AML-193 (cell line): ENCODE data around the gene TEKTIP1.

Source experiments
- DNase-seq, 2 experiments: peaks; one replicate each; lab custom pipeline; 2025; lab: John Stamatoyannopoulos, UW

Gene TEKTIP1

DNA sequence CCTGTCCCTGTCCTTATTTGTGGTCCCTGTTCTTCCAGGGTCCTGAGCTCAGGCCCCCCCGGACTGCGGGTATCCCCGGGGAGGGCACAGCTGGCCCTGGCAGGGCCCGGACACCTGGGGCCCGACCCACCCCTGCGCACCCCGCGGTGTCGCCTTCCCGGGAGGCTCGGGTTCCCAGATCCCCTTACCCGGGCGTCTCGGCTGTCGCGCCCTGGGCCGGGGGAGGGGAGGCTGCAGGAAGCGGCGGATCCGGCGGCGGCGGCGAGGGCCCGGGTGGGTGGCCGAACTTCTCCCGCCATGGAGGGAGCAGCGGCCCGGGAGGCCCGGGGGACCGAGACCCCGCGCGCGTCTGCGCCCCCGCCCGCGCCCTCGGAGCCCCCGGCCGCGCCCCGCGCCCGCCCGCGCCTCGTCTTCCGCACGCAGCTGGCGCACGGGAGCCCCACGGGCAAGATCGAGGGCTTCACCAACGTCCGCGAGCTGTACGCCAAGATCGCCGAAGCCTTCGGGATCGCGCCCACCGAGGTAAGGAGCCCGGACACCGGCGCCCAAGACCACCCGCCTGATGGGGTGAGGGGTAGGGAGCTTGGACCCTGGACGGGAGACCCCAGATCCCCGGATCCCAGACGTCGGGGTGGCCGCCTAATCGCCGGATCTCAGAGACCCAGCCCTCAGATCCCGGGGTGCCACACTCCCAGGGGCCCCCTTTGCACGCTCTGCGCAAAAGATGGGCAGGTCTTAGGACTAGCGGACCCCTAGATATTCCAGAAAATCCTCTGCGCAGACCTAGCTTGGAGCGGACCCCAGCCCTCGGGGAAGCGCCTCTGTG lies 46.5 kb downstream of the TEKTIP1 start, which contains the start of gene GIPC3:
TSS of gene GIPC3 (plus strand) at position 178 of the 826 bp plus-strand sequence. CDS start at position 298, 120 bp downstream.
- no peak for DNase-seq

DNA sequence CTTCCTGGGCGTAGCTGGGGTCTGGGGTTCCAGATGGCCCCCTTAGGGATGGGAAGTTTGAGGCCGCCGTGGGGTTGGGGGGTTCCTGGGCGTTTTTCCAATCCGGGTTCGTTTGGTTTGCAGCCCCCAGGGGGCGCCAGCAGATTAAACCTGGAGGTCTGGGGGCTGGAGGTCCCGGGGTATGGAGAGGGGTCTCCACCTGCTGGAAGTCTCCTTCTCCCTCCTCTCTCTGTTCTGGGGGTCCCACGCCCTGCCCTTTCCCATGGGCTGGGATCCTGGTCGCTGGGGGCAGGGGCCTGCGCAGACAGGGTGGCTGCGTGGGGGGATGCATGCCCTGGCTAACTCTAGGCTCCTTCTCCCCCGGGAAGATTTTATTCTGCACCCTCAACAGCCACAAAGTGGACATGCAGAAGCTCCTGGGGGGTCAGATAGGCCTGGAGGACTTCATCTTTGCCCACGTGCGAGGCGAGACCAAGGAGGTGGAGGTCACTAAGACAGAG lies 47.2 kb downstream of the TEKTIP1 start:
- no peak for DNase-seq

DNA sequence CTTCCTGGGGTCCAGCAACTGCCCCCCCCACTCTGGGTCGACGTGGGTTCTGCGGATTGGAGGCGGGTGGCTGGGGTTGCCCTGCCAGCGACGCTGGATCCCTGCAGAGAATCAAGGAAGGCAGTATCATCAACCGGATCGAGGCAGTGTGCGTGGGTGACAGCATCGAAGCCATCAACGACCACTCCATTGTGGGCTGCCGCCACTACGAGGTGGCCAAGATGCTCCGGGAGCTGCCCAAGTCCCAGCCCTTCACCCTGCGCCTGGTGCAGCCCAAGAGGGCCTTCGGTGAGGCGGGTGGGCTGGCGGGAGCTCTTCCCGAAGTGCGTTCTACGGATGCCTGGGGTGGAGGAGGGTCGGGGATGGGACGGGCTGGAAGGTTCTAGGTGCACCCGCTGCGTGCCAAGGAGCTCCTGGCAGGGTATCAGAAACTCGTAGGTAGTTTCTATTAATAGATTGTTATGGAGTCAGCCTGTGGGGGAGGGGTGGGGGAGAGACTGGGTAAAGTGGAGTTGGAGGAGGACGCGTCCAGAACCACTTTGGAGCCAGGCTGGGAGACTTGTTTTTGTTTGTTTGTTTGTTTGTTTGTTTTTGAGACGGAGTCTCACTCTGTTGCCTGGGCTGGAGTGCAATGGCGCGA lies 47.9 kb downstream of the TEKTIP1 start:
- DNase-seq, result no peak

DNA sequence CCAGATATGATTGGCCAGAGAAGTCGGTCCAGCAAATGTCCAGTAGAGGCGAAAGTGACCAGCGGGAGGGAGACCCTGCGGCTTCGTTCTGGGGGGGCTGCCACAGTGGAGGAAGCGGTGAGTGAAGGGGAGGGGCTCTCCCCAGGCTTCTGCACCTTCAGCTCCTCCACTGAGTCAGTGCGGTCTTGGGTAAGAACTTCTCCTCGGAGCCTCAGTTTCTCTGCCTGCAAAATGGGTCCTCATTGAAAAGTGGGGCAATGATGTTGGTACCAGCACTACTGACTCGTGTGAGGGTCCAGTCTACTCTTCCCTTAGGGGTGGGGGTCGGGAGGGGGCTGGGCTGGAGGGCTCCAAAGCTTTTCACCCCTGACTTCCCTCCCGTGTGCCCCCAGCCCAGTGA lies 50.5 kb downstream of the TEKTIP1 start:
- no peak for DNase-seq

DNA sequence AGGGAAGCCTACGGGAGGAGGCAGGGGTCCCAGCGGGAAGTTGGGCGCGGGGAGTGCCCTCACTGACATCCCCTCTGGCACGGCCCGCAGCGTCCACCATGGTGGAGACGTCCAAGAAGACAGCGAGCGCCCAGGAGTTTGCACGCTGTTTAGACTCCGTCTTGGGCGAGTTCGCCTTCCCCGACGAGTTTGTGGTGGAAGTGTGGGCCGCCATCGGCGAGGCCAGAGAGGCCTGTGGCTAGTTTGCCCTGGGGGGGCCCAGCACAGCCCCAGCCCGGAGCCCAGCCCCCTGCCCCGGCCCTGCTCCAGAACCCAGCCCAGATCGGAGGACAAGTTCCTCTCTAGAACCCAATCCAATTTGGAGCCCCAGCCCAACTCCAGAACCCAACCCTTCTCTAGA lies 51.0 kb downstream of the TEKTIP1 start:
- no peak for DNase-seq

DNA sequence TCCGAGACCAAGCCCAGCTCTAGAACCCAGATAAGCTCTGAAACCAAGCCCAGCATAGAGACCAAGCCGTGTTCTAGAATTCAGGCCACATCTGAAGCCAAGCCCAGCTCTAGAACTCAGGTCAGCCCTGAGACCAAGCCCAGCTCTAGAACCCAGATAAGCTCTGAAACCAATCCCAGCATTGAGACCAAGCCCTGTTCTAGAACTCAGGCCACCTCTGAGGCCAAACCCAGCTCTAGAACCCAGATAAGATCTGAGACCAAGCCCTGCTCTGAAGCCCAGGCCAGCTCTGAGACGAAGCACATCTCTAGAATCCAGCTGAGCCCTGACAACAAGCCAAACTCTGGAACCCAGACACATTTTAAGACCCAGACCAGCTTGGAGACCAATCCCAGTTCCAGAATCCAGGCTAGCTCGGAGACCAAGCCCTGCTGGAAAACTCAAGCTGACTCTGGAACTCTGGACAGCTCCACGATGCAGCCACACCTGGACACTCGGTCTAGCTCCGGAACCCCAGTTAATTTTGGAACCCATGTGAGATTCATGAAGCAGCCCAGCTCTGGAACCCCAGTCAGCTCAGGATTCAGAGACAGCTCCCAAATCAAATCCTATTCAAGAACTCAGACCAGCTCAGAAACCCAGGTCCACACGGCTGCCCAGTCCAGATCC lies 52.2 kb downstream of the TEKTIP1 start:
- no peak for DNase-seq

DNA sequence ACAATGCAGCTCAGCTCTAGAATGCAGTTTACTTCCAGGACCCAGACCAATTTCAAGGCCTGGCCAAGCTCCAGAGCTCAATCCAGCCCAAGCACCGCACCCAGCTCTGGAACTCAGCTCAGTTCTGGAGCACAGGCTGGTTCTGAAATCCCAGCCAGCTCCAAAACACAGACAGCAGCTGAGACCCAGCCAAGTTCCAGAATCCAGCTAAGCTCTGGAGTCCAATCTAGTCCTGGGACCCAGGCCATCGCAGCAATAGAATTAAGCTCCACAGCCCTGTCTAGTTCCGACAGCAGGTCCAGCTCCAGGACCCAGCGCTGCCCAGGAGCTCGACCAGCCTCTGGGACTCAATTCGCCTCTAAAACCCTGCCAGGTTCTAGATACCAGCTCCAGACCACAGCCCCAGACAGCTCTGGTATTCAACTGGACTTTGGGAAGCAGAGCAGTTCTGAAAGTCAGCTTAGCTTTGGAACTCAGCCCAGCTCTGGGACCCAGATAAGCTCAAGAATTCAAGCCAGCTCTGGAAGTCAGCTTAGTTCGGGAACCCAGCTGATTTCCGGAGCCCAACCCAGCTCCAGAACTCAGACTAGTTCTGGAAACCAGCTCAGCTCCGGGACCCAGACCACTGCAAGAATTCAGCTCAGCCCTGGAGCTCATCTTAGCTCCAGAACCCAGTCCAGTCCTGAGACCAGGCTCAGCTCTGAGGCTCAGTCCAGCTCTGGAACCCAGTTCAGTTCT lies 53.1 kb downstream of the TEKTIP1 start:
- no peak for DNase-seq

DNA sequence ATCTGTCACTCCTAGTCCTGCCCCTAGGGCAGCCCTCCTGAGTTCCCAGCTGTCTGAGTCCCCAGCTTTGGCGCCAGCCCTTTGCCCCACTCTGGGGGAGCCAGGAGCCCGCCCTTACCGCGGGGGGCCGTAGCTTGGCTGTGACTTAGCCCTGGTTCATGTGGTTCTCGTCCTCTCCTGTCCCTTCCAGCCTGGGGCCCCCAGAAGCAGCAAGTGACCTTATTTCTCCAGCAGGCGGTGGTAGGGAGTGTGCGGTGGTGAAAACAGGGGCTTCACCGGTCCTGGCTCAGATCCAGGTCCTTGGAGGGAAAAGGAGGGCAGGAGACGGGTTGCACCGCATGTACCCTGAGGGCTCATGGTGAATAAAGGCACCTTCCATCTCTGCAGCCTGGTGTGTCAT lies 54.2 kb downstream of the TEKTIP1 start:
- DNase-seq, result no peak
